Stimulated activated CD4-positive, alpha-beta T cell treated with anti-CD3 and anti-CD28 coated beads, Interleukin-15, amount 100 ng/mL, for 24 hours (primary cell): Measurements from ENCODE around the gene ZBED6.
"Not testable (repeated sequence)": the region's sequence is repeated elsewhere in the genome, so short reads cannot be mapped to it uniquely, and the experiment has no call there.

Experiments used
- DNase-seq: peaks from one replicate; pipeline ENCODE4 v3.0.0-alpha.2; 2020

ZBED6 gene

GRCh38 chr1:203795441-203796235 is at the start of gene ZBED6, which contains the start of gene ZC3H11A:
ZBED6 (plus strand) TSS chr1:203795623; CDS start chr1:203797523, 1,900 bp downstream.
ZC3H11A (plus strand) TSS chr1:203795623; CDS start chr1:203817071, 21,448 bp downstream.
- DNase-seq: peak; percentile 99

GRCh38 chr1:203746281-203746680 is 49.1 kb upstream of the ZBED6 start:
- no peak for DNase-seq

GRCh38 chr1:203751051-203751450 is 44.4 kb upstream of the ZBED6 start:
- no peak for DNase-seq

- DNase-seq: not testable (repeated sequence)
Observed at GRCh38 chr1:203751618-203752361, 43.6 kb upstream of the ZBED6 start.

GRCh38 chr1:203754455-203754864 is 41.0 kb upstream of the ZBED6 start:
- DNase-seq: peak; percentile 36

- no peak for DNase-seq
Observed at GRCh38 chr1:203756036-203756435, 39.4 kb upstream of the ZBED6 start.

- not testable (repeated sequence) for DNase-seq
Observed at GRCh38 chr1:203758749-203759148, 36.7 kb upstream of the ZBED6 start.

- DNase-seq: no peak
Observed at GRCh38 chr1:203760506-203760905, 34.9 kb upstream of the ZBED6 start.

GRCh38 chr1:203761958-203762357 is 33.5 kb upstream of the ZBED6 start:
- DNase-seq: not testable (repeated sequence)

GRCh38 chr1:203763505-203763904 is 31.9 kb upstream of the ZBED6 start:
- no peak for DNase-seq

GRCh38 chr1:203764105-203765028 is 31.1 kb upstream of the ZBED6 start:
- DNase-seq: no peak

GRCh38 chr1:203765029-203765837 is 30.2 kb upstream of the ZBED6 start, which contains the start of gene LAX1:
LAX1 (plus strand) TSS chr1:203765183; CDS start chr1:203765566, 383 bp downstream.
- DNase-seq: peak; percentile 85

- peak; percentile 19 for DNase-seq
Observed at GRCh38 chr1:203768256-203768655, 27.2 kb upstream of the ZBED6 start.

GRCh38 chr1:203769505-203770343 is 25.7 kb upstream of the ZBED6 start:
- no peak for DNase-seq

- no peak for DNase-seq
Observed at GRCh38 chr1:203771901-203772301, 23.5 kb upstream of the ZBED6 start.

- no peak for DNase-seq
Observed at GRCh38 chr1:203772836-203773235, 22.6 kb upstream of the ZBED6 start.

- no peak for DNase-seq
Observed at GRCh38 chr1:203776636-203777035, 18.8 kb upstream of the ZBED6 start.

GRCh38 chr1:203777596-203777995 is 17.8 kb upstream of the ZBED6 start:
- no peak for DNase-seq

- DNase-seq: no peak
Observed at GRCh38 chr1:203778146-203778545, 17.3 kb upstream of the ZBED6 start.

GRCh38 chr1:203778789-203779188 is 16.6 kb upstream of the ZBED6 start:
- DNase-seq: no peak

GRCh38 chr1:203781962-203782361 is 13.5 kb upstream of the ZBED6 start:
- DNase-seq: no peak
